ENCODE measurements around the gene ANK3.

The ANK3 gene

GRCh38 chr10:60200012-60200681 is 189.5 kb downstream of the ANK3 start:
- POLR2A ChIA-PET, result no interaction called here
- no peak for DNase-seq (ENCODE audit: low read depth, low spot score)
- H3K4me3 ChIP-seq (ENCODE audit: low read depth, low read length), result no peak overlapping the region
- no peak for TF ChIP-seq CTCF (IDR thresholded peaks at IDR 0.05; ENCODE audit: insufficient read depth, low read length, missing control alignments)
- CTCF ChIA-PET, result interaction anchor here (1.2 to 14.5 kb wide), 5 partner anchors 9 to 241 kb away, joined by 3 to 415 read pairs (median 21); no protein-coding TSS in a partner anchor

- TF ChIP-seq CTCF (IDR thresholded peaks at IDR 0.05; ENCODE audit: insufficient read depth, low read length, missing control alignments), result no peak
- H3K4me3 ChIP-seq (ENCODE audit: low read depth, low read length), result no peak overlapping the region
- DNase-seq (ENCODE audit: low read depth, low spot score), result no peak
- POLR2A ChIA-PET, result no interaction called here
- CTCF ChIA-PET, result interaction anchor here (1.0 to 6.7 kb wide), 8 partner anchors 12 to 246 kb away, joined by 3 to 53 read pairs (median 10); no protein-coding TSS in a partner anchor
Observed at GRCh38 chr10:60197206-60197605, 192.5 kb downstream of the ANK3 start.

- no peak for TF ChIP-seq CTCF (IDR thresholded peaks at IDR 0.05; ENCODE audit: insufficient read depth, low read length, missing control alignments)
- no peak overlapping the region for H3K4me3 ChIP-seq (ENCODE audit: low read depth, low read length)
- DNase-seq (ENCODE audit: low read depth, low spot score), result no peak
- CTCF ChIA-PET, result interaction anchor here (1.3 to 6.7 kb wide), 3 partner anchors 11 to 80 kb away, joined by 3 to 53 read pairs (median 5); no protein-coding TSS in a partner anchor
- POLR2A ChIA-PET, result no interaction called here
Observed at GRCh38 chr10:60194421-60194820, 195.3 kb downstream of the ANK3 start.

GRCh38 chr10:60192946-60193345 is 196.7 kb downstream of the ANK3 start:
- DNase-seq (ENCODE audit: low read depth, low spot score), result no peak
- H3K4me3 ChIP-seq (ENCODE audit: low read depth, low read length), result no peak overlapping the region
- CTCF ChIA-PET, result interaction anchor here (2.2 kb wide), 1 partner anchor 15 kb away, joined by 8 read pairs; no protein-coding TSS in a partner anchor
- TF ChIP-seq CTCF (IDR thresholded peaks at IDR 0.05; ENCODE audit: insufficient read depth, low read length, missing control alignments), result no peak
- POLR2A ChIA-PET, result no interaction called here

GRCh38 chr10:60189861-60190475 is 199.7 kb downstream of the ANK3 start:
- no peak for TF ChIP-seq CTCF (IDR thresholded peaks at IDR 0.05; ENCODE audit: insufficient read depth, low read length, missing control alignments)
- ChIA-PET CTCF (interaction anchor here (0.6 to 3.8 kb wide), 5 partner anchors 8 to 75 kb away, joined by 3 to 17 read pairs (median 6); no protein-coding TSS in a partner anchor), POLR2A (no interaction called here)

GRCh38 chr10:60188548-60188947 is 201.1 kb downstream of the ANK3 start:
- no peak for DNase-seq (ENCODE audit: low read depth, low spot score)
- ChIA-PET POLR2A (no interaction called here), CTCF (interaction anchor here (1.6 to 3.8 kb wide), 3 partner anchors 16 to 245 kb away, joined by 4 to 17 read pairs (median 15); no protein-coding TSS in a partner anchor)
- no peak for TF ChIP-seq CTCF (IDR thresholded peaks at IDR 0.05; ENCODE audit: insufficient read depth, low read length, missing control alignments)
- H3K4me3 ChIP-seq (ENCODE audit: low read depth, low read length), result no peak overlapping the region

More at GRCh38 chr10:60189861-60190475, 199.7 kb downstream of the ANK3 start:
- no peak for DNase-seq (ENCODE audit: low read depth, low spot score)
- no peak overlapping the region for H3K4me3 ChIP-seq (ENCODE audit: low read depth, low read length)

Data from AG04449 (cell line).